ENCODE data around the gene CHRNB1.

- no peak for TF ChIP-seq CTCF (IDR thresholded peaks at IDR 0.05)
- no peak for TF ChIP-seq POLR2A (IDR thresholded peaks at IDR 0.05; ENCODE audit: low read depth)
Observed at GRCh38 chr17:7408863-7409262, 36.0 kb upstream of the CHRNB1 start.

Measured in esophagus muscularis mucosa (tissue), 3 donors.